Myocyte (in vitro differentiated cells): Measurements from ENCODE around the gene FPR2. TPM values are rescaled to one million over a fixed set of nuclear protein-coding genes. Genes with fewer than 3 reads are reported as not detected.
"Not testable (repeated sequence)": the region's sequence is repeated elsewhere in the genome, so short reads cannot be mapped to it uniquely, and the experiment has no call there.

Experiments used
- DNase-seq: peaks from one replicate; pipeline ENCODE4 v3.0.0-alpha.2; 2012; ENCODE audit warnings: low read depth
- total RNA-seq: library from RNA; depleted of rRNA; stranded (reverse); fragments of >200 nt; gene quantifications from 2 replicates; pipeline ENCODE4 v1.2.3, GENCODE V29; 2014

Gene FPR2
- total RNA-seq, 1 donor from 2014 or later: not detected

DNA sequence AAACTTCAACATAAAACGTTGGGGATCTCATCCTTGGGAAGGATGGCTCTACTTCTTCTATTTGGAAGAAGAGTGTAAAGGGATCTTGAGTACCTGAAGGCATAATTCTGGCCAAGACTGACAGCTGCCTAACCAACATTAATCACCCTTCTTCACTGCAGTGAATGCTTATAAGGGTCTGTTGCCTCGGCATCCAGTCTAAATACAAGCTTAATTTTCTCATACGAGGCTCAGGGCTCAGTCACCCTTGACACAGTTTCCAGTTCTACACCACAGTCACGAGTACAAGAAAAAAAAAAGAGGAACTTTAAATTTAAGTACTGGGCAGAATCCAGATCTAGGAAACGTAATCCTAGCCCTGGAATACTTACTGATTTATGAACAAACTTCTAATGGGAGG, 43.0 kb downstream of the FPR2 start:
- no peak for DNase-seq

DNA sequence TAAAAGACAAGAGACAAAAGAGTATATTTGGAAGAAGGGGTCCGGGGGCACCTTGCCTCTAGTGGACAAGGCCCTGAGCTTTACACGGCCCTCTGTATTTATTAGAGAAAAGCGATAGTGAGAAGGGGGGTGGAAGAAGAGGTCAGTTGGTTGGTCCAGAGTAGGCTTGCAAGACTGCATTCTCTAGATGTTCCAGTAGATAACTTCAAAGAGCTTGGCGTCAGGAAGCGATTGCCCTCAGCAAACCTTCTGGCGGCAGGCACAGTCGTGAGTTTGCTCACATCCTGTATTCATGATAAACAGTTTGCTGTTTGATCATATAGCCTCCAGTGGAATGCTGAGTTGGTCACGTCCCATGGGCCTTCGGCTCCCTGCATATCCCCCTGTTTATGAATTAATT, 43.8 kb downstream of the FPR2 start:
- not testable (repeated sequence) for DNase-seq

- DNase-seq: not testable (repeated sequence)
These were observed 44.4 kb downstream of the FPR2 start for GRCh38 chr19:51805396-51805795.

GRCh38 chr19:51806571-51806970, 45.6 kb downstream of the FPR2 start:
- not testable (repeated sequence) for DNase-seq

GRCh38 chr19:51807111-51807701, 46.2 kb downstream of the FPR2 start:
- DNase-seq: no peak

DNA sequence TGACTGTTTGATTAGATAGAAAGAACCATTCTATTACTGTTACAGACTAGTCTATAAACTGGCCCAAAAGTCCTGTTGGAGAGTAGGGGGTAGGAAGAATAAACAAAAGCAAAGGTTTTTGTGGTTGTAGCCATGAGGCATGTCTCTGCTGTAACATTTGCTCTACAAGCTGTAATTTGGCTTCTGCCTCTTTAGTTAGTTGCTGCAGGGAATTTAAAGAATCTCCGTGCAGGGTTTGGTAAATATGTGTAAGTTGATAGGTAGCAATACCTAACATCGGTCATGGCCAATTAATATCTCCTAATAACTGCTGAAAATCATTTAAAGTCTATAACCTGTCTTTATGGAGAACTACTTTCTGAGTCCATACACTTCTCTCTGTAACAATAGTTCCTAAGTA, 46.9 kb downstream of the FPR2 start:
- DNase-seq: no peak

DNA sequence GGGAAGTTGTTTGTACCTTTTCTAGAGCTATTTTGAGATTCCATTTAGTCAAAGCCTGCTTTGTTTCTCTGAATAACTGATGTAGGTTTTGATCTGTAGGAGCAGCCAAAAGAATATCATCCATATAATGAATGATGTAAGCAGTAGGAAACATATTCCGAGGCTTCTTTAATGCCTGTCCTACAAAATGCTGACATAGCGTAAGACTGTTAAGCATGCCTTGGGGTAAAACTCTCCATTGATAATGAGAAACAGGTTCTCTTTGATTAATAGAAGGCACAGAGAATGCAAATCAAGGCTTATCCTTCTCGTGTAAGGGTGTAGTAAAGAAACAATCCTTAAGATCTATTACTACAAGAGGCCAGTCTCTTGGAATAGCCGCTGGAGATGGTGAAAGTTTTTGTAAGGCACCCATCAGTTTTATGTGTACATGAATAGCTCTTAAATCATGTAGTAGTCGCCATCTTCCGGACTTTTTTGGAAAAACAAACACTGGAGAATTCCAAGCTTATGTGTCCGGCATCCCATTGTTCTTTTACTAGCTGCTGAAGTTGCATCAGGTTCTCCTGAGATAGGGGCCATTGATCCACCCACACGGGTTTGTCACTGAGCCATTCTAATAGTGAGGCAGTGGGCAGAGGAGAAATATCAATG, 47.5 kb downstream of the FPR2 start:
- DNase-seq: peak; percentile 67

DNA sequence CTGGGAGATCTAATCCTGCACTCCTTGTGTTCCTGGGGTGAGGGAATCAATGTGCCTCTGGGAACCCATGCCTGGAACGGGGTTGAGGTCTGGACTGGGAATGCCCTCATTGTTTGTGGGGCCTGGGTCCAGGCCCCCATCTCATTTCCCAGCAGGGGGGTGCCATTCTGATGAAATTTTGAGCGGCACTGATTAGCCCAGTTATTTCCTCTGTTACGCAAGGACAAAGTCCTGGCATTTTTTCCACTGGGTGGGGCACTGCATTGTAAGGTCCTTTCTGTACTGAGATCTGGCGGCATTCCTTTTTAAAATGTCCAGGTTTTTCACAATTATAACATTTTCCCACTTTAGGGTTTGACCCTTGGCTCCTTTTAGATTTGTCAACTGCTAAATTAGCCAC, 48.8 kb downstream of the FPR2 start:
- DNase-seq: no peak

DNA sequence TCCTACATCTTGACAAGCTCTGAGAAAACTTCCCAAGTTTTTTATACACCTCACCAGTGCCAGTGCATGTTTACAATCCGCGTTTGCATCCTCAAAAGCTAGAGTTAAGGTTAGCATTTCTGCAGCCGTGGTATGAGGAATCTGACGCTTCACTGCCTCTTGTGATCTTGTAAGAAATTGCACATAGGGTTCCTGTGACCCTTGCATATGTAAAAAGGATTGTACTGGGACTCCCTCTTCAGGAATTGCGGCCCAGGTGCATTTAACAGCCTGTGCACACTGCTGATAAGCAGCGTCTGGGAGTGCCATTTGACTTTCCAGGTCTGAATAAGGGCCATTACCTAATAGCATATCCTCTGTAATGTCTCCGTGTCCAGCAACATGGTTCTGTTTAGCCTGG, 49.2 kb downstream of the FPR2 start:
- no peak for DNase-seq

DNA sequence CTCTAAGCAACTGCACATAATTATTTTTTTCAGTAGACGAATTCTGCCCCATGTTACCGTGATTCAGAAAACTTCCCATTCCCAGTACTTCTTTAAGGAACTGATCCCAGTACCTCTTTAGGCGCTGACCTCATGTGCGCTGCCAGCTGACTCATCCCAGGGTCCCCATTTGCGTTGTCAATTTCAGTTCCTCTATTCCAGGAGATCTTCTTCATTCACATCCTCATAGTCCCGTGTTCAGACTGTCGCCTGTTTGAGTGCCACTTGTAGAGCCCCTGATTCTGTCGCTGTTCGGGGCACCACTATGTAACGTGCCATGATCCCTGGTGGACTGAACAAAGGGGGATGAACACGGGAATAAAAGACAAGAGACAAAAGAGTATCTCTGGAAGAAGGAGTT, 50.4 kb downstream of the FPR2 start:
- no peak for DNase-seq

GRCh38 chr19:51815043-51815442, 54.1 kb downstream of the FPR2 start:
- DNase-seq: no peak

DNA sequence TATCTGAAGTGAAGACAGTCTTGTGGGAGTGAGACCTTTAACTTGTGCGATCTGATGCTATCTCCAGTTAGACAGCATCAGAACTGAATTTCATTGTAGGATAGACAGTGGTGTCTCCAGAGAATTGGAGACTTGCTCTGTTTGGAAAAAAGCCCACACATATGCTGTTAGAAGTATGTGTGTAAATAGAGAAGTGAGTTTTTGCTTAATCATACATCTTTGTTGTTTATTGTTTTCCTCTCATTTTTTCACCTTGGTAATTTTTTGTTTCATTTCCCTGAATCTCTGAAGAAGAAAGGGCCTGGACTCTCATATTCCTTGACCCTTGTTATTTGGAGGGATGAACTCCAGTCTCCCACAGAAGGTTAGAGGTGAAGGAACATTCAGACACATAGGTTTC, 55.7 kb downstream of the FPR2 start:
- DNase-seq: no peak

DNA sequence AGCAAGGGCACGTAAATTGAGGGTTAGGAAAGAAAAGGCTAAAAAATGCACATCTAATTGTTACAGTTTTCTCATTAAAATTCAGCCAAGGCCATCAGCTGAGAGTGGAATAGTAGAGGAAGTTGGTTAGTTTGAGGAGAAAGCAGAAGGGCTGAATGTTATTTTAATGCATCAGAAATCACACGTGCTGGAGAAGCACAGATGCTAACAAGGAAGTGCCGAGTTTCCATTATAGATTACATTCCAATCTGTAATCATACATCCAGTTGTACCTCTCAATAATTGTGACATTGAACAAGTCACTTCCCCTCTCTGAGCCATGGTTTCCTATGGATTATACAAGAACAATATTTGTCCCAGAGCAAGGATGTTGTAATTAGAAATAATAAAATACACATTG, 59.0 kb downstream of the FPR2 start:
- DNase-seq: no peak

Other genes starting within 250 kb of the FPR2 start
- gene SIGLEC6, start 229.5 kb upstream of the FPR2 start, total RNA-seq: not detected in 2 replicates
- gene ZNF175, start 189.9 kb upstream of the FPR2 start, total RNA-seq: 4.5 and 5.0 TPM in 2 replicates
- gene SIGLEC5, start 130.8 kb upstream of the FPR2 start, total RNA-seq: not detected in 2 replicates
- not detected in 2 replicates for gene SIGLEC14, start 114.4 kb upstream of the FPR2 start, total RNA-seq
- 5.2 and 8.0 TPM in 2 replicates for gene SPACA6, start 67.8 kb upstream of the FPR2 start, total RNA-seq
- 0.57 and 0.70 TPM in 2 replicates for gene HAS1, start 37.2 kb upstream of the FPR2 start, total RNA-seq
- 0.05 and 0.16 TPM in 2 replicates for gene FPR1, start 9.3 kb upstream of the FPR2 start, total RNA-seq
- not detected in 2 replicates for gene FPR3, start 34.0 kb downstream of the FPR2 start, total RNA-seq
- gene ZNF577, start 126.8 kb downstream of the FPR2 start, total RNA-seq: 7.5 and 8.4 TPM in 2 replicates
- gene ZNF649, start 143.8 kb downstream of the FPR2 start, total RNA-seq: 8.3 and 11.0 TPM in 2 replicates
- gene ZNF613, start 166.3 kb downstream of the FPR2 start, total RNA-seq: 4.9 and 5.0 TPM in 2 replicates
- gene ZNF350, start 225.7 kb downstream of the FPR2 start, total RNA-seq: 6.8 and 7.1 TPM in 2 replicates
- 10.4 and 21.1 TPM in 2 replicates for gene ZNF615, start 247.0 kb downstream of the FPR2 start, total RNA-seq